Loucy (cell line): ENCODE measurements around the gene TENM4.

ENCODE experiments used
- H2AFZ ChIP-seq: fragments of 200-600 bp; sonication (generic); 2 replicates; pipeline ENCODE4 v1.6.0; 2016; ENCODE audit warnings: antibody characterized with exemption, mild to moderate bottlenecking, low read length, moderate library complexity
- H3F3A ChIP-seq: fragments of 200-600 bp; 2 replicates; pipeline ENCODE4 v1.6.0; 2016; ENCODE audit warnings: antibody characterized with exemption, low read depth, mild to moderate bottlenecking
- H3K27me3 ChIP-seq: fragments of 200-600 bp; sonication (generic); 2 replicates; pipeline ENCODE4 v1.6.1; 2014; ENCODE audit warnings: low read length, mild to moderate bottlenecking; ENCODE audit not compliant: insufficient read depth, poor library complexity, severe bottlenecking
- H3K36me3 ChIP-seq: fragments of 200-600 bp; sonication (generic); 2 replicates; pipeline ENCODE4 v1.6.1; 2016; ENCODE audit warnings: low read length; ENCODE audit not compliant: insufficient read depth
- H3K4me1 ChIP-seq: fragments of 200-600 bp; sonication (generic); 2 replicates; pipeline ENCODE4 v1.5.1; 2014; ENCODE audit warnings: low read length, mild to moderate bottlenecking; ENCODE audit not compliant: insufficient read depth, poor library complexity, severe bottlenecking
- H3K4me2 ChIP-seq: fragments of 200-600 bp; sonication (generic); 2 replicates; pipeline ENCODE4 v1.6.0; 2014; ENCODE audit warnings: antibody characterized with exemption, low read length, low read depth, mild to moderate bottlenecking; ENCODE audit not compliant: poor library complexity, severe bottlenecking
- H3K4me3 ChIP-seq: fragments of 200-600 bp; sonication (generic); 2 replicates; pipeline ENCODE4 v1.5.1; 2014; ENCODE audit warnings: low read length, mild to moderate bottlenecking, mixed read lengths; ENCODE audit not compliant: poor library complexity, severe bottlenecking
- H3K79me2 ChIP-seq: fragments of 200-600 bp; sonication (generic); 2 replicates; pipeline ENCODE4 v1.6.1; 2014; ENCODE audit warnings: low read length; ENCODE audit not compliant: insufficient read depth
- H3K9ac ChIP-seq: fragments of 200-600 bp; sonication (generic); 2 replicates; pipeline ENCODE4 v1.6.0; 2014; ENCODE audit warnings: mild to moderate bottlenecking, low read depth, low read length, moderate library complexity; ENCODE audit not compliant: poor library complexity, severe bottlenecking
- H3K9me2 ChIP-seq: fragments of 200-600 bp; sonication (generic); replicated peaks from 2 replicates; pipeline ENCODE4 v1.6.1; 2016; ENCODE audit warnings: low read depth, low read length, mixed read lengths
- H3K9me3 ChIP-seq: fragments of 200-600 bp; sonication (generic); 2 replicates; pipeline ENCODE4 v1.6.1; 2014; ENCODE audit warnings: mild to moderate bottlenecking, antibody characterized with exemption, low read length, low read depth; ENCODE audit not compliant: insufficient read depth
- H4K20me1 ChIP-seq: fragments of 200-600 bp; sonication (generic); 2 replicates; pipeline ENCODE4 v1.6.0; 2014; ENCODE audit warnings: antibody characterized with exemption, low read length, mild to moderate bottlenecking; ENCODE audit not compliant: insufficient read depth, poor library complexity, severe bottlenecking
- EZH2phosphoT487 ChIP-seq: fragments of 200-600 bp; IDR thresholded peaks from 2 replicates; pipeline ENCODE4 v1.6.1; 2018; ENCODE audit warnings: antibody characterized with exemption, mild to moderate bottlenecking, moderate library complexity, borderline replicate concordance
- TF ChIP-seq, protein P1 (sequence below): fragments of 200-600 bp; sonication (generic); conservative IDR thresholded peaks from 2 replicates; pipeline ENCODE4 v1.5.1; 2014; ENCODE audit warnings: mild to moderate bottlenecking, antibody characterized with exemption, low read length

The TENM4 gene

DNA sequence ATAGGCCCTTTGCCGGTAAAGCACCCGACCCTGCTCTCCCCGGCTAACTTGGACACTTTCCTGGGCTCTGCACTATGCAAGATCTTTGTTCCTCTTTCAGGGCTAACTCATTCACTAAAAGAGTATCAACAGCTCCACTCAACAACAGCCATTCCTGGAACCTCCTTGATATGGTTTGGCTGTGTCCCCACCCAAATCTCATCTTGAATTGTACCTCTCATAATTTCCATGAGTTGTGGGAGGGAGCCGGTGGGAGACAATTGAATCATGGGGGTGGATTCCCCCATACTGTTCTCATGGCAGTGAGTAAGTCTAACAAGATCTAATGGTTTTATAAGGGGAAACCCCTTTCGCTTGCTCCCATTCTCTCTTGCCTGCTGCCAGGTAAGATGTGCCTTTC lies 330.0 kb downstream of the TENM4 start:
- no peak overlapping the region for H3K9ac ChIP-seq
- no peak overlapping the region for H3K4me3 ChIP-seq
- no peaks in the 10 kb centered on the region; the same call in 1 of the 2 replicates for H3K9me3 ChIP-seq
- H3K27me3 ChIP-seq = no peaks in the 10 kb centered on the region
- no peaks in the 10 kb centered on the region for H3F3A ChIP-seq
- no peaks in the 10 kb centered on the region for H4K20me1 ChIP-seq
- no peaks in the 10 kb centered on the region for H3K36me3 ChIP-seq
- H3K4me2 ChIP-seq = no peak overlapping the region
- H3K9me2 ChIP-seq = no peaks in the 10 kb centered on the region; the same call in 1 of the 2 replicates
- no peak for TF ChIP-seq EZH2phosphoT487
- TF ChIP-seq, protein P1, sequence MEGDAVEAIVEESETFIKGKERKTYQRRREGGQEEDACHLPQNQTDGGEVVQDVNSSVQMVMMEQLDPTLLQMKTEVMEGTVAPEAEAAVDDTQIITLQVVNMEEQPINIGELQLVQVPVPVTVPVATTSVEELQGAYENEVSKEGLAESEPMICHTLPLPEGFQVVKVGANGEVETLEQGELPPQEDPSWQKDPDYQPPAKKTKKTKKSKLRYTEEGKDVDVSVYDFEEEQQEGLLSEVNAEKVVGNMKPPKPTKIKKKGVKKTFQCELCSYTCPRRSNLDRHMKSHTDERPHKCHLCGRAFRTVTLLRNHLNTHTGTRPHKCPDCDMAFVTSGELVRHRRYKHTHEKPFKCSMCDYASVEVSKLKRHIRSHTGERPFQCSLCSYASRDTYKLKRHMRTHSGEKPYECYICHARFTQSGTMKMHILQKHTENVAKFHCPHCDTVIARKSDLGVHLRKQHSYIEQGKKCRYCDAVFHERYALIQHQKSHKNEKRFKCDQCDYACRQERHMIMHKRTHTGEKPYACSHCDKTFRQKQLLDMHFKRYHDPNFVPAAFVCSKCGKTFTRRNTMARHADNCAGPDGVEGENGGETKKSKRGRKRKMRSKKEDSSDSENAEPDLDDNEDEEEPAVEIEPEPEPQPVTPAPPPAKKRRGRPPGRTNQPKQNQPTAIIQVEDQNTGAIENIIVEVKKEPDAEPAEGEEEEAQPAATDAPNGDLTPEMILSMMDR = no peak
- no peaks in the 10 kb centered on the region for H3K79me2 ChIP-seq
- no peaks in the 10 kb centered on the region for H3K4me1 ChIP-seq
- H2AFZ ChIP-seq = no peak overlapping the region

DNA sequence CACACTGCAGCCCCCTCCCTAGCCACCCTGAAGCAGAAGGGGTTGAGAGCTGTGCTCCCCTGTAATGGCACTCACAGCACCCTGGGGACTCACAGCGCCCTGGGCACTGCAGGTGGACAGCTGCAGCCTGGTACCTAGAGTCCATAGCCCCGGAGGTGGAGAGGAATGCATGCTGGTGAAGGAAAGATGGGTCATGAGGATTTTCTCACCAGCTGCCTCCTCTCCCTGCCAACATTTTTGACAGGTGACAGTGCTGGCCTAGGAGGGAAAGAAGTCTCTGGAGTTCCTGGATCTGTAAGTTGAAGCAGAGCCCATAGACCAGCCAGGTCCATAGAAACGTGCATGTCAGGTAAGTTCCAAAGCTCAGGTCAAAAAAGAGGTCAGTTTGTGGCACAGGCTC lies 330.5 kb downstream of the TENM4 start:
- no peak for TF ChIP-seq EZH2phosphoT487
- TF ChIP-seq, protein P1 = no peak
- no peaks in the 10 kb centered on the region for H3F3A ChIP-seq
- H3K4me2 ChIP-seq = no peak overlapping the region
- H3K9me2 ChIP-seq = no peaks in the 10 kb centered on the region; the same call in 1 of the 2 replicates
- H4K20me1 ChIP-seq = no peaks in the 10 kb centered on the region
- H3K36me3 ChIP-seq = no peaks in the 10 kb centered on the region
- H3K27me3 ChIP-seq = no peaks in the 10 kb centered on the region
- no peak overlapping the region for H3K9ac ChIP-seq
- no peaks in the 10 kb centered on the region for H3K79me2 ChIP-seq
- H3K4me1 ChIP-seq = no peaks in the 10 kb centered on the region
- H3K9me3 ChIP-seq = no peaks in the 10 kb centered on the region; the same call in 1 of the 2 replicates
- H2AFZ ChIP-seq = no peak overlapping the region
- H3K4me3 ChIP-seq = no peak overlapping the region

DNA sequence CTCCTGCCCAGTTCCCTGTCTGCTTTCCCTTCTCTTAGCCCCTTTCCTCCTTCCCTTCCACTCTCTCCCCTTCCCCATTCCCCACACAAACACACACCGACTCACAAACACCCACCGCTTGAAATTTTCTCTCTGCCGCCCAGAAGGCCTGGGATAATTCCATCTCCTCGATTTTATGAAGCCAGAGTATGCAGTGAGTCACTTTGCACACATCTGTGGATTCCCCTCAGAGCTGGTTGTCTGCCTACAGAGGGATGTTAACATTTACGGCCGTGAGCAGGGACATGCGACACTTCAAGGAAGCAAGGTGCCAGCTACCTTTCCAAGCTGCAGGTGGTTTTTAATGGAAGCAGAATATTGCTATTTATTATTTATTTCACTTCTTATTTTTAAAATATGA lies 332.0 kb downstream of the TENM4 start:
- H3K36me3 ChIP-seq = no peaks in the 10 kb centered on the region
- no peaks in the 10 kb centered on the region for H3K27me3 ChIP-seq
- no peak overlapping the region for H3K4me3 ChIP-seq
- no peaks in the 10 kb centered on the region for H3K79me2 ChIP-seq
- H3K9me3 ChIP-seq = no peaks in the 10 kb centered on the region; the same call in 1 of the 2 replicates
- H2AFZ ChIP-seq = no peak overlapping the region
- H4K20me1 ChIP-seq = no peaks in the 10 kb centered on the region
- H3K9ac ChIP-seq = no peak overlapping the region
- no peak overlapping the region for H3K4me2 ChIP-seq
- H3F3A ChIP-seq = no peaks in the 10 kb centered on the region
- TF ChIP-seq, protein P1 = no peak
- no peak for TF ChIP-seq EZH2phosphoT487
- H3K9me2 ChIP-seq = no peaks in the 10 kb centered on the region; the same call in 1 of the 2 replicates
- no peaks in the 10 kb centered on the region for H3K4me1 ChIP-seq
